Endothelial cell of umbilical vein (primary cell): ENCODE results near the gene SSH3.

Source experiments
- CTCF ChIP-seq, 2 donors: IDR thresholded peaks; 1 replicate in 1 of 2; 2 replicates in 1 of 2; pipeline ENCODE4 v1.5.1; 2011; ENCODE audit warnings: low read length in 2 of 2, mild to moderate bottlenecking in 2 of 2, moderate library complexity in 2 of 2, control low read depth in 1 of 2, inconsistent platforms in 1 of 2, low read depth in 1 of 2; ENCODE audit not compliant: insufficient read depth in 1 of 2; ENCODE audit errors: extremely low read depth in 1 of 2
- EZH2 ChIP-seq: IDR thresholded peaks from 2 replicates; pipeline ENCODE4 v1.6.1; 2012; ENCODE audit warnings: borderline replicate concordance, low read depth, mild to moderate bottlenecking, moderate library complexity, low read length, inconsistent platforms; ENCODE audit not compliant: severe bottlenecking
- FOS ChIP-seq: IDR thresholded peaks from 2 replicates; pipeline ENCODE4 v1.6.1; 2011; ENCODE audit warnings: mild to moderate bottlenecking, low read length, moderate library complexity, borderline replicate concordance; ENCODE audit not compliant: insufficient read depth
- MAX ChIP-seq: IDR thresholded peaks from 2 replicates; pipeline ENCODE4 v1.6.1; 2011; ENCODE audit not compliant: insufficient read depth, insufficient read length
- MYC ChIP-seq: IDR thresholded peaks from one replicate; pipeline ENCODE4 v1.6.1; 2011; ENCODE audit warnings: mild to moderate bottlenecking, low read depth, low read length
- POLR2A ChIP-seq: IDR thresholded peaks from 2 replicates; pipeline ENCODE4 v1.6.1; 2012; ENCODE audit warnings: low read depth, mild to moderate bottlenecking, control low read depth, low read length
- POLR2AphosphoS5 ChIP-seq: IDR thresholded peaks from 2 replicates; pipeline ENCODE4 v1.6.1; 2012; ENCODE audit warnings: low read depth, mild to moderate bottlenecking, control low read depth, low read length, moderate library complexity; ENCODE audit not compliant: insufficient read depth

- TF ChIP-seq CTCF (IDR thresholded peaks at IDR 0.05; ENCODE audit: extremely low read depth in 1 of 2, insufficient read depth in 1 of 2, low read depth in 1 of 2, low read length in 2 of 2) = no peak
- no peak for TF ChIP-seq POLR2AphosphoS5
- no peak for TF ChIP-seq POLR2A
- TF ChIP-seq FOS = no peak
- TF ChIP-seq EZH2 = no peak
- no peak for TF ChIP-seq MAX
- no peak for TF ChIP-seq MYC
Observed at GRCh38 chr11:67309166-67309565, 5.8 kb downstream of the SSH3 start.
